RCC 7860 (cell line): ENCODE measurements around the gene RNF128.

Experiments used
- DNase-seq: peaks from one replicate; pipeline ENCODE4 v3.0.0-alpha.2; 2015; ENCODE audit warnings: low spot score
- FAIRE-seq: peaks from 2 replicates; lab custom pipeline; 2012; peaks lifted over from hg19 to GRCh38; lab: Jason Lieb, UNC

The RNF128 gene

DNA sequence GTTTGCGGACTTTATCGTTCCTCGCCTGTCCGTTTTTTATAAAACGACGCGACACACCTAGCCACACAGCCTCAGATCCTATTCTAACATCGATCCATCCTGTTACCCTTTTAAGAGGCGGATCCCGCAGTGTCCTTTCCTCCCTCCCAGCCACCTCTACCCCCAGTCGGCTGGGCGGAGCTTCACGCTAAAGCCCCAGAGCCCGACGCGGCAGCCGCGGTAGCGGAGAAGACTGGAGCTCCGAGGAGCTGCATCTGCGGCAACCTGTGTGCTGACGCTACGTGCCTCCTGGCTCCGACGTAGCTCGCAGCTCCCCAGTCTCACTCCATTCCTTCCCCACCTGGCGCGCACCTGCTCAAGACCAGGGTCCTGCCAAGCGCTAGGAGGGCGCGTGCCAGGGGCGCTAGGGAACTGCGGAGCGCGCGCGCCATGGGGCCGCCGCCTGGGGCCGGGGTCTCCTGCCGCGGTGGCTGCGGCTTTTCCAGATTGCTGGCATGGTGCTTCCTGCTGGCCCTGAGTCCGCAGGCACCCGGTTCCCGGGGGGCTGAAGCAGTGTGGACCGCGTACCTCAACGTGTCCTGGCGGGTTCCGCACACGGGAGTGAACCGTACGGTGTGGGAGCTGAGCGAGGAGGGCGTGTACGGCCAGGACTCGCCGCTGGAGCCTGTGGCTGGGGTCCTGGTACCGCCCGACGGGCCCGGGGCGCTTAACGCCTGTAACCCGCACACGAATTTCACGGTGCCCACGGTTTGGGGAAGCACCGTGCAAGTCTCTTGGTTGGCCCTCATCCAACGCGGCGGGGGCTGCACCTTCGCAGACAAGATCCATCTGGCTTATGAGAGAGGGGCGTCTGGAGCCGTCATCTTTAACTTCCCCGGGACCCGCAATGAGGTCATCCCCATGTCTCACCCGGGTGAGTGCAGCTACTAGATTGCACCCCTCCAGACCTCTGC lies at the start of gene RNF128:
Gene RNF128, plus strand, starts transcription at position 217 of the 953 bp plus-strand sequence. Its CDS starts 213 bp downstream, at position 430.
- FAIRE-seq, result peak; percentile 60
- DNase-seq, result peak; percentile 38

- no peak for DNase-seq
- FAIRE-seq, result no peak
These were observed 45.8 kb upstream of the RNF128 start for GRCh38 chrX:106680716-106681115.

DNA sequence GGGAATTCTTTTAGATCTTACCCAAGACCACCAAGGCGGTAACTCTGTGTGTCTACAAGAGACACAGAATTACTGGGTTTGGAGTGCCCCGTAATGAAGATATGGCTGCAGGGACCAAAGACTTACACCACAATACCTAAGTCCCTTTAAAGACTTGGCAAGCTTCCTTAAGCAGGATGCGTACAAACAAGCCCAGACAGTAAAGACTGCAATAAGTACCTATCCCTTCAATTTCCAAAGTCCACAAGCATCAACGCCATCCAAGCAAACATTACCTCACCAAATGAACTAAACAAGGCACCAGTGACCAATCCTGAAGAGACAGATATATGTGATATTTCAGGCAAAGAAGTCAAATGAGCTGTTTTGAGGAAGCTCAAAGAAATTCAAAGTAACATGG lies 42.3 kb upstream of the RNF128 start:
- DNase-seq (no peak), FAIRE-seq (no peak)

DNA sequence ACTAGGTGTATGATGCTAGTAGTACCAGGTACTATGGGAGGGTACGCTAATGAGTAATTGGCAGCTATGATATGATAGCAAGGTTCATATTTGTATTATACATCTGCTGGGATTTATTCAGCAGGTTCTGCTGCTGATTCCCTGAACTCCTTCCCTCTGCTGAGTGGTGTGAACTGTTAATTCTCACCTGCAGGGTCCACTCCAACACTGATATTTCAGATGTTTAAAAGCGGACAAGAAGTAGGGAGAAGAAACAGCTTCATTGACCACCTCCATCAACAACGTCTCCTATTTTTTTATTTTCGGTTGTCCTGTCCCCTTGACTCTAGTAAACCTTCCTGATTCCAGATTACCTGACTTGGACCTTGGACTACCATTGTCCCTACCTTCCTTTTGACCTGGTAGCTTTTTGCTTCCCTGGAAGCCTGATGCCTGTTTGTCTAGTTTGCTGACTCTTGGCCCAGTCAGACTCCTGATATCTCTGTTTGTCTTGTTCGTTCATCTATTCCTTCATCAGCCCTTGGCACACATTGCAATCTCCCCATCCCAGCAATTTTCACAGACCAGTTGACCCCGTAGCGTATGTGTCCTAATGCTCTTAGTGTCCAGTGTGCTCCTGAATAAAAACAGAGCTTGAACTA lies 34.0 kb upstream of the RNF128 start:
- DNase-seq (no peak), FAIRE-seq (no peak)

- DNase-seq, result no peak
- FAIRE-seq, result no peak
These were observed 30.0 kb upstream of the RNF128 start for GRCh38 chrX:106696502-106696901.

GRCh38 chrX:106698693-106699092 lies 27.8 kb upstream of the RNF128 start:
- DNase-seq (peak; percentile 45), FAIRE-seq (peak; percentile 63)

- DNase-seq (no peak), FAIRE-seq (no peak)
These were observed 23.9 kb upstream of the RNF128 start for GRCh38 chrX:106702636-106703035.

DNA sequence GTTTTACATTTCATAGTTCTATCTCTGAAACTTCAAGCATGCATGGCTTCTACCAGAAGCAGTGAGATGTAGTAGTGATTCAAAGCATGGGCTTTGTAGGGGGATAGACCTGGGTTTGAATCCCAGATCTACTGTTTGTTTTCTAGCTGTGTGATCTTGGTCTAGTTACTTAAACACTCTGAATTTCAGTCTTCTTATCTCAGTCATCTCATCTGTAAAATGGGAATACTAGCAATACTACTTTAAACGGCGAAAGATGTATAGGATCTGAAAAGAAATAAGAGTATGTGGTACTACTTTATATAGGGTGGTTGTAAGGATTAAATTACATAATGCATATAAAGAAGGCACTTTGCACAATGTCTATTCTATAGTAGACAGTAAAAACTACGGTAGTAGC lies 20.0 kb upstream of the RNF128 start:
- DNase-seq (no peak), FAIRE-seq (no peak)

DNA sequence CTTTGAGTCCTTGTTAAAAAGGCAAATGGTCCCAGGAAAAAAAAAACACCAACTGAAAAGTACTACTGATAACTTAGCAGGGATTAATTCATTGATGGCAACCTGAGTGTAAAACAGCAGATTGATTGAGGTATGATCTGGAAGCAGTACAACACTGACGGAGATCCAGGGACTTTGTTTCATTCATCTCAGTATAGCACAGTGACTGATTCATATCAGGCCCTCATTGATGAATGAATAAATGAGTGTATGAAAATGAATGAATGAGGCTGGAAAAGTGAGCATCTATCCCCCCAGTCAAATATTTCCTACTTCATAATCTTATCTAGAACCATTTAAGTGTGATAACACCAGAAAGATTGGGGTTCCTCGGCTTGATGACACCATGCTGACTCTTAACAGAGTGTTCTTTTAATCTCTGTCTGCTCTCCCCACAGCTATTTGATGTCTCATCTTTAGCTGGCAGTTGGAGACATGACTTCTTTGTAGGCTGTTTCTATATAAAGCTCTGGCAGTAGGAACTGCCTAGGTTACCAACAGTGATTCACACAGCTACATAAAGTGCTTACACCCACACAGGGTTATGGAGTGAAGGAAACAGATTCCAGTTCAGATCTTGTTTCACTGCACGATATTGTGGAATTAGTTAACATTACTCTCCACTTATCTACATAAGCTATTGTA lies 18.6 kb upstream of the RNF128 start:
- peak; percentile 99 for FAIRE-seq
- DNase-seq, result peak; percentile 95

DNA sequence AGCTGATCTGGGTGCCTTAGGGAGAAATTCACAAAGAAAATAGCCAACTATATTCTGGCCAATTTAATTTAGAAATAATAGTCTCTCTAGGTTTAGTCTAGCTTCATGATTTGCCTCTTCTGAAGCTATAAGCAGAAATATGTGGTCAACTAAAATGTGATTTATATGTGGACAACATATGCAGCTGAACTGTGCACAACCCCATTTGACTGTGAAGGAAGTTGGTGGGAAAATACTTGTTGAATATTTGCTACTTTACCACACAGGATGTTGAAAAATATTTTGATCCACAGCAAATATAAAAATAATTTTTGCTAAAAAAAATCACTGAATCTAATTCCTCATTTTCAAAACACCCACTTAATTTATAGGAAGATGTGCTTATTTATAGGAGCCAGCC lies 15.7 kb upstream of the RNF128 start:
- DNase-seq, result no peak
- FAIRE-seq, result no peak

DNA sequence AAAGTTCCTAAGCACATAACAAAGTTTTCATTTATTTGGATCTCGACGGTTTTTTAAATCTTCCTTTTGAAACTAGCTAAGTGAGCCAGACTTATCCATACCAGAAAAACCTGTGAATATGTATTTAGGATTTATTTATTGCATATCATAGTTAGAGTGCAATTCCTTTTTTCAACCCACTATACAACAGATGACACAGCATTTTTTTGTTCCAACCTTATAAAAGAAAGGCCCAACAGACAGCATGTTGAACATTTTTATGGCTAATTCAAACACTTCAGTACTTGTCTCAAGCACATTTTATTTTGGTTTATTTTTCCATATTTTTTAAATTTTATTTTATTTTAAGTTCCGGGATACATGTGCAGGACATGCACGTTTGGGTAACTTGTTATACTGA lies 15.1 kb upstream of the RNF128 start:
- no peak for FAIRE-seq
- DNase-seq, result no peak

DNA sequence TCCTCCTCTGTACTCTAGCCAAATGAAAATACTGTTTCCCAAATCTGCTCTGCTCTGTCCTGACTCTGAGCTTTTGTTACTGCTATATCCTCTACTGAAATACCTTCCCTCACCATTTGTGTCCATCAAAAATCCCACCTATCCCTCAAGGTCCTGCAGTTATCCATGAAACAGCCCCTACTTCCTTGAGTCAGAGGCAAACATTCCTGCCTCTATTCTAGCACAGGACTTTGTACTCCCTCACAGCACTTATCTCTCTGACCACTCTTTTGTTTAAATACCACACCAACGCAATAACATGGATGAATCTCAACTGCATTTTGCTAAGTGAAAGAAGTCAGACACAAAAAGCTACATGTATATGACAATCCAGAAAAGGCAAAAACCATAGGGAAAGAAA lies 10.5 kb upstream of the RNF128 start:
- FAIRE-seq, result no peak

GRCh38 chrX:106716463-106716862 lies 10.0 kb upstream of the RNF128 start:
- no peak for FAIRE-seq
- DNase-seq, result no peak

More for the DNA sequence above, 10.5 kb upstream of the RNF128 start:
- DNase-seq, result no peak

DNA sequence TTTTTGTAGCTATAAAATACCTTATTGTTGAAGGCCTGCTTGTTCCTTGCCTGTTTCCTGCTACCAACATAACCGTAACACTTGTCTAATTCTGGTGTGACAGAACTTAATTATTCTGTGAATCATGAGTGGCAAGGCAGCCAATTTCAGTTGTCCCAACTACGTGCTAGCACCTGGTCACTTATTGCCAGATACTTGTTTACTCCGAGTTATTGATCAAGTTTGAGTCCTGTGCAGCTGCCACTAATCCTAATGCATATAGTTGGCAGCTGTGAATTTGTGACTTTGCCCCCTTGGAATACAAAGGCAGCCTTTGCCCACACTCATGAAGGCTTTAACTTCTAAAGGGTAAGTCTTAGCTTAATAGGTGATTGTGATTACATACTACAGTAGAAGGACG lies 7.8 kb upstream of the RNF128 start:
- DNase-seq, result no peak
- no peak for FAIRE-seq

DNA sequence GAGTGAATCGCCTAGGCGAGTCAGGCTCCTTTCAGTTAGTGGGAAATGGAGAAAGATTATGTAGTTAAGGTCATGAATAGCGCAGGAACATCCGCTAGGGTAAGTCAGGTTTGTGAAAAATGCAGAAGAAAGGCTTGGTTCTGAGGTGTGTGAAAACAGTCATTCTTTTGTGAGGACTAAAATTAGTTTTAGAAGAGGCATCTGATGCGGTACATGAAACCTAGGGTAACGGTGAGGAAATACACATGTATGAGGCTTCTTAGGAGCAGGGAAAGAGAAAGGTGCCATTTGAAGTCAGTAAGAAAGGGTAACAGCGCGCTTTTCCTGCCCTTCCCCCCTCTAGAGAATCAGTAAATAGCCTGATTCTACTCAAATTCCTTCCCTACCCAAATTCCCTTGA lies 570 bp upstream of the RNF128 start:
- peak; percentile 29 for FAIRE-seq

DNA sequence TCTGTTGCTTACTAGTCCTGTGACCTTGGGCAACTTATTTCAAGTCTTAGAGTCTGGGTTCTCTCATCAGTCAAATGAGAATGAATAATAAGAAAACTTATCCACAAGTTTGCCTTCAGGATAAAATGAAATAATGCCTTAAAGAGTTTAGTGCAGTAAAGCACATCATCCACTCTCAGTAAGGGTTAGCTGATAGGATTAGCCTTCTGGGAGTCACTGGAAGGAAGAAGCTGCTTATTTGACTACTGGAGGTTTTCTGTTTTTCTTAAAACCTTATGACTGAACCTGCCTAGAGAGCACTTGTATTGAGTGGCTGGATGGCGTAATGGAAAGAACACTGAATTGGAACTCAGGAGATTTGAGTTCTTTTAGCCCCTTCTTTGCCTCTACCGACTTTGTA lies 1.8 kb downstream of the RNF128 start:
- DNase-seq (no peak), FAIRE-seq (peak; percentile 61)

More for the DNA sequence above, 570 bp upstream of the RNF128 start:
- DNase-seq, result no peak

DNA sequence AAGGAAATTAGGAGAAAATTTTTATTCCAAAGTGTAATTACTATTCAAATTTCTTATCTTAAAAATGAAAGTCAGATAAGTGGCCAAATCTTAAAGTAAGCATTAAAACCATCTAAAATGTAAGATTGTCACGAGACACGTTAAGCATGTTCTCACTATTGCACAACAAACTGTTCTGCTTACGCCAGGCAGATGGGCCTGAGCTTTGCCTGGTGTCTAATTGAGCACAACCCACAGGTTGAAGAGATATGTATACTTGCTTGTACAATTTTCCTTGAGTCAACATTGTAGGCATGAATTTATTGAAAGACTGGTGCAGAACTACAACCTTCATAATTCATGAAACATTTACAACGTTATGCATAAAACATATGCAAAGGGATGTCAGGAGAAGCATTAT lies 3.9 kb downstream of the RNF128 start:
- no peak for FAIRE-seq
- no peak for DNase-seq

GRCh38 chrX:106731590-106731989 lies 5.1 kb downstream of the RNF128 start:
- no peak for DNase-seq

GRCh38 chrX:106734827-106735226 lies 8.3 kb downstream of the RNF128 start:
- FAIRE-seq (no peak), DNase-seq (no peak)

More at GRCh38 chrX:106731590-106731989, 5.1 kb downstream of the RNF128 start:
- FAIRE-seq, result no peak

DNA sequence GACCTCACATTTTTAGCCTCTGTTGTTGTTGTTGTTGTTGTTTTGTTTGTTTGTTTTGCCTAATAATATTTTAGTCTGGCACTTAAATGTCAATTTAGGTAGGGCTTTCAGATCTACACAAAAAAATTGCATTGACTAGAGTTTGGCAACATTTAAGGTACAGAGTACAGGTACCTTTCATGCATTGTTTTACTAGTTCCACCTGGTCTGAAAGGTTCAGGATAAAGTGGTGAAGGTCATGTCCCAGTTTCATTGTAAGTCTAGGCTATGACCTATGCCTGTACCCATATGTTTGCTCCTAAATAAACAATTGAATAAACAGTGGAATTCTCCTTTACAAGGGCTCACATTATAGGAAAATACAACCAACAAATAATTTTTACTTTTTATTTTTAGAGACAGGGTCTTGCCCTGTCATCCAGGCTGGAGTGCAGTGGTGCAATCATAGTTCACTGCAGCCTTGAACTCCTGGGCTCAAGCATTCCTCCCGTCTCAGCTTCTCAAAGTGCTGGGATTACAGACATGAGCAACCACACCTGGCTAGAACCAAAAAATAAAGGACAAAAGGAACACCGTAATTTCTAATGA lies 13.8 kb downstream of the RNF128 start:
- no peak for FAIRE-seq
- DNase-seq, result no peak

DNA sequence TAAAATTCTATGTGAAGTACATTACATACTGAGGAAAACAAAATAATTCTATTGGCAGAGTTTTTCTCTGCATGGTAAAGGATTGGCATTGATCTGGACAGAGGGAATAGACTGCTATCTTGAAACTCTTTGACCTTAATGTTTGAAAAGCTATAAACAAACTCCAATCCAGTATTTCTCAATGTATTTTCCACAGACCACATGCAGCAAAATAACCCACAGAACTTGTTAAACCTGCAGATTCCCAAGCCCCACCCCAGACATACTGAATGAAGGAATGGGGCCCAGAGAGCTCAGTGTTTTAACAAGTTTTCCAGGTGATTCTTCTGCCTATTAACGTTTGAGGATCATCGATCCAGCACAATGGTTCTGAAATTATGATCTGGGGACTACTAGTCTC lies 15.7 kb downstream of the RNF128 start:
- FAIRE-seq, result no peak
- no peak for DNase-seq
